Measurements from ENCODE around the gene CIZ1.
A peak's percentile ranks its signal among the peaks of the same experiment; 100 is the strongest.
"Not testable (repeated sequence)": the region's sequence is repeated elsewhere in the genome, so short reads cannot be mapped to it uniquely, and the experiment has no call there.

The CIZ1 gene

DNA sequence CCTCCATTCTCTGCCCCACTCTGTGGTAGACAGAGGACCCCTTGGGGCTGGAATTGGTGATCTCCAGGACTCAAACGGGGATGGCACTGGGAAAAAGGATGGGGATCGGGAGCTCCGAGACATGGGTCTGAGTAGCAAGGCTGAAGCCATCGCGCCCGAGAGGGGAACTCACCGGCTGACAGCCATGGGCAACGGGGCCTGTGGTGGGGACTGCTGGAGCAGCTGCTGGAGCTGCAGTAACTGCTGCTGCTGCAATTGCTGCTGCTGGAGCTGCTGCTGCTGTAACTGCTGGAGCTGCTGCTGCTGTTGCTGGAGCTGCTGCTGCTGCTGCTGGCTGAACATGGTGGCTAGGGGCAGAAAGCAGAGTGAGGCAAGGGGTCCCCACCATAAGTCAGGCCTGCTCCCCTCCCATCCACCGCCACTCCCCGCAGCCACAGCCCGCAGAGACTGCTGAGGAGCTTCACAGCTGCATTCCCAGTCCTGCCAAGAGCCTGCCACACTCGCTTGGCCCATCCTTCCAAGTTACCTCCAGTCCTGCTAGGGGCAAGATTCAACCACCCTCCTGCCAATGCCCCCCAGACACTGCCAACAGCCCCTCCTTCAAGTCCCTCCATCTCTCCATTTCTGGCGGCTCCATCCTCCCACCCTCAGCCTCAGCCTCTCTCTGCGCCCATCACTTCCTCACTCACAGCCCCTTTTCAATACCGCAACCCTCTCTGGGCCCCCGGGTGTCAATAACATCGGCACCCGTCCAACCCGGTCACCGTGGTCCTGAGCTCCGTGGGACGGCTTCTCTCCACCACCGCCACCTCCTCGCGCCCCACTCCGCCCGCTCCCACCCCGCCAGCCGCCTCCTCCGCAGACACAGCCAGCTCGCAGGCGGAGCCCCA lies 611 bp downstream of the CIZ1 start:
- DNase-seq (ENCODE audit: low spot score): no peak

DNA sequence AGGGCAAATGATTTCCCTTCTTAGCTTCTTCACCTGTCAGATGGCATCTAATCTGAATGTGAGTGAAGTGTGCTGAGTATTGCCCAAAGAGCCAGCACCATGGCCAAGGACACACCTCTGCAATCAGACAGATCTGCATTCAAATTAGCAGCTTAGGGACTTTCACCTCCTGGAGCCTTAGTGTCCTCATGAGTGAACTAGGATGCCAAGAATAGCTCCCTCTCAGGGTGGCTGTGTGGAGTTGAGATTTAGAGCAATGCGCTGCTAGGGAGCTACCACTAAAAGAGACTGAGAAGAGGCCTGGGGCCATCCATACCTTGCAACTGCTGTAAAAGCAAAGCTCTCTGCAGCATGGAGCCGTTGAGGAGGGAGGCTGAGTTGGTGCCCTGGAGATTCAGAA lies 1.4 kb downstream of the CIZ1 start:
- no peak for DNase-seq (ENCODE audit: low spot score)

DNA sequence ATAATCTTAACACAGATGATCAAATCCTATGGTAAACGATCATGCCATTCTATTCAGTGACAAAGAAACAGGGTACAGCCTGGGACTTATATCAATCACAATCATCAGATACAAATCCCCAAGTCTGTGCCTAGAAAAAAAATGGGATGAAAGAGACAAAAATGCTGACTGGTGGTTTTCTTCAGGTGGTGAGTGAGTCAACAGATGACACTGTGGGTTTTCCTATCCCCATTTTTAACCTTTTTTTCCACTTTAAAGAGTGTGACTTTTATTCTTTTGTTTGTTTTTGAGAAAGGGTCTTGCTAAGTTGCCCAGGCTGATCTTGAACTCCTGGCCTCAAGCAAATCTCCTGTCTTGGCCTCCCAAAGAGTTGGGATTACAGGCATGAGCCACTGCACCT lies 3.2 kb downstream of the CIZ1 start:
- no peak for DNase-seq (ENCODE audit: low spot score)

DNA sequence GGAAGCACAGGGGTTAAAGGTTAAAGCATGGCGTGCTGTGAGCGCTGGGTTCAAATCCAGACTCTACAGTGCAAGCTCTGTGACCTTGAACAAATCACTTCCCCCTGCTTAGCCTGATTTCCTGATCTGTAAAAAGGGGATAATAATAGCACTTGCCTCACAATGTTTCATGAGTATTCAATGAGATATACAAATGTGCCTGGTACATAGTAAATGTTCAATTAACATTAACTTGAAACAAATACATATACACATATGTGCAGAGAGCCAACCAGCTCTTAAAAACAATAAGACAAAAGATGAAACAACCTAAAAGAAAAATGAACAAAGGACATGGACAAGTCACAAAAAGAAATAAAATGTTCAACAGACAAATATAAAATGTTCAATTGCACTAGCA lies 4.0 kb downstream of the CIZ1 start:
- no peak for DNase-seq (ENCODE audit: low spot score)

DNA sequence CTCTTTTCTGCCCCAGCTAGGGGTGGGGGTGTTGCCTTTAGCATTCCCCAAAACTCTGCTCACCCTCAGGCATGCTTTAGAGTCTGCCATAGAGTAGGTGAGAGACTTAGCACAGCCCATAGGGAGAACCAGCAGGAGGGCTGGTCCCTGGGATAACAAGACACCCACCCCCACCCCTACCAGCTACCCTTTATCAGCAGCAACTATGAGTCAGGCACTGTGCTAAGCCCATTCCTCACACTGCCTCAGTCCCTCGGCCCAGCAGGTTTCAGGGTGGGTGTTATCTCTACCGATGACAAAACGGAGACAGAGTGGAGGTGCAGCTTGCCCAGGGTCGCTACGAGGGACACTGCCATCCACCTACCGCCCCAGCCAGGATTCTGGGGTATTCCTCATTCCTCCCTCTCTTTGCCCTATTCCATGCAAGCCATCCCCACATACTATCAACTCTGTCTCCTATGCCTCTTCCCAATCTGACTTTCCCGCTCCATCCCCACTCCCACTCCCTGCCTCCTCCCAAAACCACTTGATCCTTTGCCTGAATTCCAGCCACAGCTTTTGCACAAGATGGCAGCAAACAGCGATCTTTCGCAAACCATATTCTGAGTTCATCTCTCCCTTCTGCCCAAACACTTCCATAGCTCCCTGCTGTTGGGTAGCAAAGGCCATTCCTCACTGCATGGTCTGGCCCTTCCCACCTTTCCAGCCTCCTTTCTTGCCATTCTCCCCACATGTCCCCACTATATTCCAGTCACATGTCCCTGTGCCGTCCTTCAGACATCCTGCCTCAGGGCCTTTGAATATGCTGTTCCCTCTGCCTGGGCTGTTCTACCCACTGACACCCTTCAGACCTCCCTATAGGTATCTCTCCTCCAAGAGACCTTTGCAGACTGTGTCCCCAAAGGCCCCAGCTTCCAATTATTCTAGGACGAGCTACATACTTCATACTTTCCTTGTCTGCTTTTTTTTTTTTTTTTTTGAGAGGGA lies 5.1 kb downstream of the CIZ1 start:
- DNase-seq (ENCODE audit: low spot score): no peak

DNA sequence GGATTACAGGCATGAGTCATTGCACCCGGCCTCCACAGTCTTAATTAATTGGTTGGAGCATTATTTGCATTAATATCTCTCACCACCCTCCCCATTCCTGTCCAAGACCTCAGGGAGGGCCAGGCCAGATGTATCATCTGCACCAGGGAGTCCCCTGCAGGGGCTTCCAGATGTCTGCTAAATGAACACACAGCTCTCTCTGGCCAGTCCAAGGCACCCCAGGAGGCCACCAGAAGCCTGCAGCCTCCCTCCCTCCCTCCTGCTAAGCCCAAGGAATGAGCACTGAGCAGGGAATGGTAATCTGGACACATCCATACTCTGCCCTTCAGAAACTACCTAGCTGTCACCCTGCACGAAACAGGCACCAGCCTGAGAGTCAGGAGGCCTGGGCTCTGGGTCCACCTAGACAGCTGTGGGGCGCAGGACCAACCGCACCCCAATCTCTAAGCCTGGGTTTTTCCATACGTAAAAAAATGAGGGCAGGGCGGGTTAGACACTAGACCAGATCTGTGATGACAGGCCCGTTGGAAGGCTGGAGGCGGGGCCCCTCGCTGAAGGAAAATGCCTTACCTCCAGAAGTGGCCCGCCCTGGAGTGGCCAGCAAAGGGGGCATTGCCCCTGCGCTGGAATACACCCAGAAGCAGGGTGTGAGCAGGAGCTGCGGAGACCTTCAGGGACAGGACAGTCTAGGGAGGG lies 8.3 kb downstream of the CIZ1 start:
- no peak for DNase-seq (ENCODE audit: low spot score)

DNA sequence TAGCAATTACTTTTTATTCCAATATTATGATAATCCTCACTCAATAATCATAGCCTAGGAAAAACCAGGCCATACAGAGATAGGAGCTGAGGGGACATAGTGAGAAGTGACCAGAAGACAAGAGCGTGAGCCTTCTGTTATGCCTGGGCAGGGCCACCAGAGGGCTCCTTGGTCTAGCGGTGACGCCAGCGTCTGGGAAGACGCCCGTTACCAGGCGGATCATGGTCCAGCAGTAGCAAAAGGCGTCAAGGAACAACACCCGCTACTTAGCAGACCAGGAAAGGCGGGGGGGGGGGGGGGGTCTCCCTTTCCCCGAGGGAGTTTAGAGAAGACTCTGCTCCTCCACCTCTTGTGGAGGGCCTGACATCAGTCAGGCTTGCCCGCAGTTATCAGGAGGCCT lies 9.9 kb downstream of the CIZ1 start:
- not testable (repeated sequence) for DNase-seq (ENCODE audit: low spot score)

DNA sequence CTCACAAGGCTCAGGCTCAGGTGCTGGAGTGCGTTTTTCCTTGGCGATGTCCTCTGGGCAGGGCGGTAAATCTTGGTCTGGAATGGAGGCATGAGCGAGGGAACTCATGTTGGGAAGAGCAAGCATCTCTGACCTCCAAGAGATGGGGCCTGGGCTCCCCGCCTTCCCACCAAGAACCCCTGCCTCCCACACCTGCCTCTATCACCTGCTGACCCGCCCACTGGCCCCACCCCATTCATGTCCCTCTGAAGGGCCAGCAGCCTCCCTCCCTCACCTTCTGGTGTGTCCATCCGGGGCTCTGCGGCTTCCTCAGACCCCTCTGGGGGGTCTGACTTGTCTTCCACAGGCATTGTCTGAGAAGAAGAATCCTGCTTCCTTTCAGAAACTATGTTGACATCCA lies 10.9 kb downstream of the CIZ1 start:
- DNase-seq (ENCODE audit: low spot score): no peak

DNA sequence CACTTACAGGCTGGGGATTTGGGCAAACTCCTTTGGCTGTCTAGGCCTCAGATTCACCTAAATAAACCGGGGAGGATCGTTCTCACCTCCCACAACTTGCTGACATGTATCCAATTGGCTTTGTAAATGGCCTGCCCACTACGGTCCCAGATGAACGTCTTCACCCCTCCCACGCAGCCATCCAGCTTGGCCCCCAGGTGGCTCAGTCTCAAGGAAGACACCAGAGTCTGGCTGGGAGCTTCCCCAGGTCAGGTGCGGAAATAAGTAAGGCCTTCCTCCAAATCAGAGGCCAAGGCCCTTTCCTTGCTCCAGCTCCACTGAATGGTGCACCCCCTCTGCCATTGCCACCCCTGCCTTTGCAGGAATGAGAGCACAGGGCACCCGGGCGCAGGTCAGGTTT lies 11.4 kb downstream of the CIZ1 start:
- DNase-seq (ENCODE audit: low spot score): no peak

DNA sequence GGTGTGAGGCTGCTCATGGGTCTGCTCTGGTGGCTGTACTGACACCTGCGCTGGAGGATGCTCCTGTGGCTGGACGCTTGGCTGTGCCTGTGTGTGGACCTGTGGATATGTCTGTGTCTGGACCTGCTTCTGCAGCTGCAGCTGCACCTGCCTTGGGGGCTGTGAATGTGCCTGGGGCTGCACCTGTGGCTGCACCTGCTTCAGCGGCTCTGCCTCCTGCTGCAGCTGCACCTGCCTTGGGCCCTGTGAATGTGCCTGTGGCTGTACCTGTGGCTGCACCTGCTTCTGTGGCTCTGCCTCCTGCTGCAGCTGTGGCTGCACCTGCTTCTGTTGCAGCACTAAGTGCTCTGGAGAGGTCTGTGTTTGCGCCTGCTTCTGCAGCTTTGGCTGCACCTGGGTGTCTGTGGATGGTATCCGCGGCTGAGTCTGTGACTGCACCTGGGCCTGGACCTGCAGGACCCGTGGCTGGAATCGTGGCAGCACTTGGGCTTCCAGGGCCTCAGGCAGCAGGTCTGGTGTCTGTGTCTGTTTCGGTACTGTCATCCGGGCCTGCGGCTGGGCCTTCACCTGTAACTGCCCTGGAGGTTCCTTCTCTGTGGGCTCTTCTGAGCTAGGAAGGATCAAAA lies 12.5 kb downstream of the CIZ1 start:
- DNase-seq (ENCODE audit: low spot score): no peak

DNA sequence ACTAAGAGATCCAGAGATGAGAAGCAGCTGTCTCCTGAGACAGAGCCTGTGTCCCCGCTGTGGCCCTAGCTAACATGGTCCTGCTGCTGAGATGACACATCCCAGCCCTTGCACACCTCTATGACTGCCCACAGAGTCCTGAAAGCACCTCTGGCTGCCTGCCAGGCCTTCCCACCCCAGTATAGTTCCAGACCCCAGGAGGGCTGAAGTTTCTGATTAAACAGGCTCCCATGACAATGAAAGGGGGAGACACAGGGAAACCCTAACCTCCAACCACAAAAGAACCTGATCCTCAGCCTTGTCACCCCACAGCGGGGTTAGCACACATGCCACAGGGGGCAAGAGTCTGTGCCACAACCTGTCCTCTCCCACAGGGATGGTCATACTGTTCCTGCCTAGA lies 15.6 kb downstream of the CIZ1 start:
- DNase-seq (ENCODE audit: low spot score): no peak

DNA sequence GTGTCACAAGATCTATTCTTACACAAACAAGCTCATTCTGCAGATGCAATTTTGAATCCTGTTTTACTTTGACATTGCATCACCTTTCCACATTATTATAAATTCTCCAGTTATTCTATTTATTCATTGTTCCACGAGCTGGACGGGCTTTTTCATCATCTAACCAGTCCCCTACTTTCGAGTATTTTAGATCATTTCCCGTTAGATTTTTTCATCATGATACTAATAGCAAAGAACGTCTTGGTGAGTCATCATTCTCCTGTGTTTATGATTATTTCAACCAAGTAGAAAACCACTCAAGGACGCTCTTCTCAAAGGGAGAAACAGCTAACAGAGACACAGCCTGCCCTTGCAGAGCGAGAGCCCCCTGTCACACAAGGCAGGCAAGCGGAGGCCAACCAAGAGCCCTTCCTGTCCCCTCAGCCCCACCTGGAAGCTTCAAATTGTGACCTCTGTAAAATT lies 16.2 kb downstream of the CIZ1 start:
- DNase-seq (ENCODE audit: low spot score): no peak

DNA sequence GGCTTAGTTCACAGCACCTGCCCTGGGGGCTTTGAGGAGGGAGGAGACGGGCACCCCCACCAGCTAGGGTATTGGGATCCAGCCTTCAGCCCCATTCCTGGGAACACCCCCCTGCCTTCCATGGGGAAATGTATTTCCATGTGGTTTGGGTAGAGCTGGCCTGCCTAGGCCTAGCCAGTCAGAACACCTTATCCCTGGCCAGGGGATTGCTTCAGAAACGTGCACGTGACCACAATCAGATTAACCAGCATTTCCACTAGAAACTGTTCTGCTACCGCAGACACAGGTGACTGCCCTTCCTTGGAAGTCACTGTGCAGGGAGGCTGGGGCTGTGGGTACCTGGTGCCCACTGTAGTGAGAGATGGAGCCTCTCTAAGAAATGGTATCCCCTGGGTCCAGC lies 17.3 kb downstream of the CIZ1 start:
- DNase-seq (ENCODE audit: low spot score): no peak

DNA sequence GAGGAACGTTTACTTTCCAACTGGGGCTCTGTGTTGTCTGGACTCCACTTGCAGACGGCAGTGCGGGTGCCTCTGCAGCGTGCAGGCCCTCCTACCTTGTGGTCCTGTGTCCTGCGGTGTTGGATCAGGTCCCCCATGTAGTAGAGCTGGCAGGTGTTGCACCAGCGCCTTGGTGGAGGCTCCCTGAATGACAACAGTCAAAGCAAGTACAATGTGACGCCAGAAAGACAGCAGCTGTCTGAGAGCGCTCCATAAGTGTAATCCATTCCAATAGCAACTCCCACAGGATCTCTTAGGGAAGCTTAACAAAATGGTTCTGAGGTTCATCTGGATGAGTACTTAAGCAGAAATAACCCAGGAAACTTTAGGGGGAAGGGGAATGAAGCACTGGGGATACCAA lies 21.4 kb downstream of the CIZ1 start:
- no peak for DNase-seq (ENCODE audit: low spot score)

DNA sequence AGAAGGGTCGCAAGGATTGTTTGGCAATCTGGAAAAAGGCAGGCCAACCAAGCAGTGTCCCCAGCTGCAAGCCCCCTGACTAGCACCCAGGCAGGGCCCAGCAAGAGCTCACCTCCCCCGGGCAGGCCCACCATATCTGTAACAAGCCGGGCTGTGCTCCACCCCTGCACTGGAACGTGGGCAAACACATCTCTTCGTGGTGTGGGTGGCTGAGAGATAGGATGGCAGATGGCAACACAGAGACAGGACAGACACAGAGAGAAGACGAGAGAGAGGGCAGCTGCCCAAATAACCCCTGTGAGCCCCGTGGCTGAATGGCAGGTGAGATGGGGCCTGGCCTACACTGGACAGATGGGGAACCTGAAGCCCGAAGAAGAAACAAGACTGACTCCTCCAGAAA lies 21.9 kb downstream of the CIZ1 start:
- DNase-seq (ENCODE audit: low spot score): peak; percentile 58

DNA sequence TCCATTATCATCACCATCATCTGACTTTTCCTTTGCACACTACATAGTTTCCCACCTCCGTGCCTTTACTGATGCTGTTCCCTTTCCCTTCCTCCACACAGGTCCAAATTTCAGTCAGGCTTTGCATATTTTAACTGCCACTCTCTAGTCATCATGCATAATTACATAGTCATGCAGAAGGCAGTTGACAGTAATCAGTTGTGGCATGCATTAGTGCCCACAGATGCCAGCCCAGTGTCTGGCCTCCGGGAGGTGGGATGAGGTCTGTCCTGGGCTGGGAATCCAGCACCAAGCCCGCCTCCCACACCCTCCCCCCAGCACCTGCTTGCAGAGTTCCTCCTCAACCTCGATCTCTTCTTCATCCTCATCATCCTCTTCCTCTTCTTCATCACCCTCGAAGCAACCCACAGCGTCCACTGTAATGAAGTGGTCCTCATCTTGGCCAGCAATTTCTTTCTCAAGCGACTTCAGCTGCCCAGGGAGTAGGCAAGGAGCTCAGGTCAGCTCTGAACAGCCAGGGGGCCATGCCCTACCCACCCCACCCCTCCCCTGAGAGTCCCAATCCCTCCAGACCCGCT lies 22.6 kb downstream of the CIZ1 start:
- DNase-seq (ENCODE audit: low spot score): peak; percentile 21

DNA sequence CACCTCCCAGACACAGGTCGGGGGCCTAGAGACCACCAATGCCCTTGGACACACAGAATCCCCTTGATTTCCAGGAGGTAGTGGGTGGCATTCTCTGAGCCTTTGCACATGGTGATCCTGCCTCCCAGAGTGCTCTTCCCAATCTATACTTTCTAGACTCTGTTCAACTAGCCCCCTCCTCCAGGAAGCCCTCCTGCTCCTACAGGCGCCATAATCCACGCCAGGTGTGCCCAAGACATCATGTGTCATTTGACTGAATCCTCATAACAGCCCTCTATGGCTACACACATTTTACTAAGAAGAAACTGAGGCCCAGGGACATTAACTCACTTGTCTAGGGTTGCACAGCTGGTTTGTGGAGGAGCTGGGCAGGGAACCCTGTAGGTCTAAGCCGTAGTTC lies 24.2 kb downstream of the CIZ1 start:
- no peak for DNase-seq (ENCODE audit: low spot score)

DNA sequence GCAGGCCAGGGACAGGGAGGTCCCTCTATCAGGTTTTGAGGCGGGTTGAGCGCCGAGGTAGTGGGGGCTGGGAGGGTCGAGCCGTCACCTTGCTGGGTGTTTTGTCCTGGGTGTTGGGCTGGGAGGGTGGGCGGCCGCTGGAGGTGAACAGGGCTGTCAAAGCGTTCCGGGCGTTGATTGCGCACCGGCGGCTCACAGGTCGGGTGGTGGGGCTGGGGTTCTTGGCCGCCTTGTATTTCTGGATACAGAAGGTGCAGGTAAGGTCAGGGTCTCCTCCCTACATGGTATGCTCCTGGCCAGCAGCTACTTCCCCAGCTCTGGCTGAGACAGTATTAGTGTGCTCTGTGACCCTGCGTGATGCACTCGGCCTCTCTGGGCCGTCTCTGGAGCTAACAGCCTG lies 25.2 kb downstream of the CIZ1 start:
- DNase-seq (ENCODE audit: low spot score): no peak

DNA sequence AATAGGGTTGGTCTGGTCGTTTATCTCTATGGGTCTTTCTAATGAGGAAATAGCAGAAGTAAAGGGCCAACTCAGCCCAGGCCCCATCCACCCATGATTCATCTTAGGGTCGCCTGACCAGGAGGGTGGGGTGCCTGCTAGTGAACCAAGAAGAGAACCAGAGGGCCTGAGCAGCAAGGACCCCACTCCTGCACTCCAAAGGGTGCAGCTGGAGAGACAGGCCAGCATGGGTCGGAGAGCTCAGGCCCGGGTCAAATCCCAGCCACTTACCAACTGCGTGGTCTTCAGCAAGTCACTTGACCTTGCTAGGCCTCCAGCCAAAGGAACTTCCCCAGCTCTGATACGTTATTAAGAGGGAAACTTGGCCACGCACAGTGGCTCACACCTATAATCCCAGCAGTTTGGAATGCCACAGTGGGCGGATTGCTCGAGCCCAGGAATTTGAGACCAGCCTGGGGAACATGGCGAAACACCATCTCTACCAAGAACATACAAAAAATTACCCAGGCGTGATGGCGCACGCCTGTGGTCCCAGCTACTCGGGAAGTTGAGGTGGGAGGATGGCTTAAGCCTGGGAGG lies 27.0 kb downstream of the CIZ1 start:
- DNase-seq (ENCODE audit: low spot score): no peak

DNA sequence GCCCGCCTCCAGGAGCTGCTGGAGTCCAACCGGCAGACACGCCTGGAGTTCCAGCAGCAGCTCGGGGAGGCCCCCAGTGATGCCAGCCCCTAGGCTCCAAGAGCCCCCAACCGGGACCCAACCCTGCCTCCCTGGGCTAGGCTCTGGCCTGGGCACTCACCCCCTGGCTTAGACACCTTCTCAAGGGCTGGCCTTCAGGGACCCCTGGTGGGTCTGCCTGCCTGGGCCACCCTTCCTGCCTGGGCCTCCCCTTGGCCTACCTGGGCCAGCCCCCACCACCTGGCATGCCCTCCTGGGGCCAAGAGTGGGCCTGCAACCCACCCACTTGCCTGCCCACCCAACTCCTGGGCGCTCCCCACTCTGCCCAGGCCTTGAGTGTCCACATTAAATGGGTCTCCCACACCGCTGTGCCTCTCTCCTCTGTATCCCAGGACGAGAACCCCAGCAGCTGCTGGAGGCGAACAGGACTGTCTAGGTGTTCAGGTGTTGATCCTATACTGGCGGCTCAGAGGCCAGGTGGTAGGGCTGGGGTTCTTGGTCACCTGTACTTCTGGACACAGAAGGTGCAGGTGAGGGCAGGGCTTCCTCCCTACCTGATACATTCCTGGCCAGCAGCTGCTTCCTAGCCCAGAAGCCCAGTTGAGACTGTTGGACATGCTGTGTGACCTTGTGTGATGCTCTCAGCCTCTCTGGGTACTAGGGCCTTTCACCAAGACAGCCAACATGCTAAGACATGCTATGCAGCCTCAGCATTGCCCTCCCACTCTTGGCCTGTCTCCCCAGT lies 27.7 kb downstream of the CIZ1 start:
- no peak for DNase-seq (ENCODE audit: low spot score)

Measured in hematopoietic multipotent progenitor cell treated with erythropoietin and hydrocortisone succinate and interleukin-3 and kit ligand, for 15 days (in vitro differentiated cells).